Measurements from ENCODE around the gene CEP57.

GRCh38 chr11:95788921-95789505 is 1.3 kb upstream of the CEP57 start:
- TF ChIP-seq CTCF (IDR thresholded peaks at IDR 0.05) (peak in 1 of 4 experiments; percentile 11), POLR2AphosphoS5 (IDR thresholded peaks at IDR 0.05) (no peak)
